GM12878 (cell line): Measurements from ENCODE around the gene UBE2L6. TPM values are rescaled to one million over a fixed set of nuclear protein-coding genes. Genes with fewer than 3 reads are reported as not detected.

ENCODE experiments used
- CREB1 ChIP-seq: IDR thresholded peaks from 2 replicates; pipeline ENCODE4 v1.6.1; 2012; ENCODE audit warnings: low read depth, mild to moderate bottlenecking, inconsistent platforms
- CREM ChIP-seq: IDR thresholded peaks from 2 replicates; pipeline ENCODE4 v1.6.1; 2014; ENCODE audit warnings: antibody characterized with exemption, low read depth
- EGR1 ChIP-seq, 2 experiments: IDR thresholded peaks; 1 replicate in 1 of 2; 2 replicates in 1 of 2; pipeline ENCODE4 v1.6.1; 2011 to 2012; ENCODE audit warnings: low read depth in 2 of 2, low read length in 2 of 2, borderline replicate concordance in 1 of 2, mild to moderate bottlenecking in 1 of 2, moderate library complexity in 1 of 2
- EZH2 ChIP-seq: IDR thresholded peaks from 2 replicates; pipeline ENCODE4 v1.6.1; 2012; ENCODE audit warnings: low read depth, mild to moderate bottlenecking, control low read depth, inconsistent platforms, low read length, borderline replicate concordance; ENCODE audit not compliant: control insufficient read depth
- IKZF1 ChIP-seq: fragments of 450-650 bp; conservative IDR thresholded peaks from 2 replicates; pipeline ENCODE4 v1.6.1; 2017; ENCODE audit warnings: antibody characterized with exemption, mild to moderate bottlenecking
- NFYB ChIP-seq: IDR thresholded peaks from 2 replicates; pipeline ENCODE4 v1.6.1; 2011; ENCODE audit warnings: low read depth, mild to moderate bottlenecking, low read length, improper control_type of control experiment, moderate library complexity; ENCODE audit not compliant: insufficient read depth
- NKRF ChIP-seq: fragments of 450-650 bp; conservative IDR thresholded peaks from 2 replicates; pipeline ENCODE4 v1.6.1; 2017; ENCODE audit warnings: mild to moderate bottlenecking, moderate library complexity
- POLR2A ChIP-seq: IDR thresholded peaks from 2 replicates; pipeline ENCODE4 v1.6.1; 2011; ENCODE audit warnings: low read depth, mild to moderate bottlenecking, low read length
- RUNX3 ChIP-seq: IDR thresholded peaks from 2 replicates; pipeline ENCODE4 v1.6.1; 2012; ENCODE audit warnings: low read length, inconsistent platforms
- SUZ12 ChIP-seq: fragments of 200-600 bp; sonication (generic); IDR thresholded peaks from one replicate; pipeline ENCODE4 v1.6.1; 2018; ENCODE audit warnings: antibody characterized with exemption, mild to moderate bottlenecking; ENCODE audit not compliant: unreplicated experiment
- TBL1XR1 ChIP-seq: IDR thresholded peaks from 2 replicates; pipeline ENCODE4 v1.6.1; 2012; ENCODE audit warnings: low read depth, low read length, improper control_type of control experiment
- TCF12 ChIP-seq: IDR thresholded peaks from 2 replicates; pipeline ENCODE4 v1.6.1; 2011; ENCODE audit warnings: low read depth, mild to moderate bottlenecking, low read length
- polyA plus RNA-seq, 11 experiments: library from polyadenylated mRNA; depleted of rRNA in 4 of 11; unstranded in 6 of 11; stranded (reverse) in 5 of 11; fragments of >200 nt; fragmentation: Nextera tagmentation in 4 of 11; fragmentation: Illumina TruSeq in 1 of 11; extraction: Ambion mirVana in 4 of 11; extraction: Trizol in 1 of 11; gene quantifications; 1 replicate in 1 of 11; 2 replicates in 10 of 11; pipeline versions ENCODE4 v1.2.1 to v1.2.3, GENCODE V29; 2011 to 2016; ENCODE audit warnings: inconsistent platforms in 2 of 11, missing spikeins in 2 of 11, low read depth in 1 of 11
- total RNA-seq, 4 experiments: library from RNA; depleted of rRNA in 3 of 4; stranded (reverse); fragments of >200 nt in 3 of 4; fragmentation: Illumina TruSeq in 1 of 4; extraction: Trizol in 1 of 4; gene quantifications; 2 replicates each; pipeline versions ENCODE4 v1.2.1 to v1.2.3, GENCODE V29; 2013 to 2021

Gene UBE2L6
- total and polyA plus RNA-seq, 10 of the 15 experiments (the other 5 are each of a cell fraction or from before 2014, with no cell fraction given) = 114 to 295 (median 173) TPM

GRCh38 chr11:57568330-57568766, 876 bp upstream of the UBE2L6 start (continued):
- TF ChIP-seq NKRF (no peak), POLR2A (no peak), EGR1 (IDR thresholded peaks at IDR 0.05; ENCODE audit: borderline replicate concordance in 1 of 2, low read depth in 2 of 2, low read length in 2 of 2) (no peak; a peak in 1 of 3 replicates), EZH2 (no peak), IKZF1 (0 out of 2 replicates have a peak, but pooled peaks have one; percentile 7), SUZ12 (no peak), CREM (peak; percentile 63), TCF12 (no peak), NFYB (no peak), TBL1XR1 (no peak), RUNX3 (peak; percentile 55; the same call in 1 of the 2 replicates), CREB1 (peak; percentile 43; the same call in 1 of the 2 replicates)
